T47D (cell line): ENCODE measurements around the gene EXT2.

Source experiments
- DNase-seq, 2 experiments: peaks; one replicate each; pipeline versions ENCODE4 v3.0.0 to v3.0.0-alpha.2; 2011 to 2012; ENCODE audit warnings: low read depth in 1 of 2, low spot score in 1 of 2
- JUND ChIP-seq: IDR thresholded peaks from 2 replicates; pipeline ENCODE4 v1.6.1; 2012; ENCODE audit warnings: low read depth
- in situ Hi-C: cut with HindIII; loops from 2 replicates; pipeline ENCODE4 v1.10.0; 2016; ENCODE audit warnings: low sequenced_read_pairs, low pct_unique_long_range_greater_than_20kb

The EXT2 gene

GRCh38 chr11:44167046-44167445 lies 71.6 kb downstream of the EXT2 start:
- no peak for DNase-seq
- TF ChIP-seq JUND = no peak
- in situ Hi-C loops = no loop called here

GRCh38 chr11:44171518-44171917 lies 76.0 kb downstream of the EXT2 start:
- in situ Hi-C loops = no loop called here
- TF ChIP-seq JUND = no peak
- DNase-seq = no peak

GRCh38 chr11:44172966-44173365 lies 77.5 kb downstream of the EXT2 start:
- TF ChIP-seq JUND = no peak
- in situ Hi-C loops = no loop called here

GRCh38 chr11:44174842-44175241 lies 79.4 kb downstream of the EXT2 start:
- in situ Hi-C loops = no loop called here
- no peak for TF ChIP-seq JUND
- no peak for DNase-seq

More at GRCh38 chr11:44172966-44173365, 77.5 kb downstream of the EXT2 start:
- no peak for DNase-seq

- in situ Hi-C loops = no loop called here
- DNase-seq = no peak
These were observed 81.2 kb downstream of the EXT2 start for GRCh38 chr11:44176546-44177213.

GRCh38 chr11:44177905-44178304 lies 82.4 kb downstream of the EXT2 start:
- DNase-seq = no peak
- in situ Hi-C loops = no loop called here
- no peak for TF ChIP-seq JUND

More at GRCh38 chr11:44176546-44177213, 81.2 kb downstream of the EXT2 start:
- TF ChIP-seq JUND = no peak

- in situ Hi-C loops = no loop called here
- no peak for DNase-seq
These were observed 82.9 kb downstream of the EXT2 start for GRCh38 chr11:44178381-44178780.

GRCh38 chr11:44179173-44179572 lies 83.7 kb downstream of the EXT2 start:
- DNase-seq = no peak
- no peak for TF ChIP-seq JUND
- in situ Hi-C loops = no loop called here

More at GRCh38 chr11:44178381-44178780, 82.9 kb downstream of the EXT2 start:
- TF ChIP-seq JUND = no peak

- no peak for TF ChIP-seq JUND
- DNase-seq = no peak
- in situ Hi-C loops = no loop called here
These were observed 84.6 kb downstream of the EXT2 start for GRCh38 chr11:44180107-44180506.

- TF ChIP-seq JUND = no peak
- DNase-seq = no peak
- in situ Hi-C loops = no loop called here
These were observed 90.0 kb downstream of the EXT2 start for GRCh38 chr11:44185522-44185921.

- DNase-seq = no peak
- in situ Hi-C loops = no loop called here
- no peak for TF ChIP-seq JUND
These were observed 90.9 kb downstream of the EXT2 start for GRCh38 chr11:44186321-44186930.

GRCh38 chr11:44188643-44189042 lies 93.2 kb downstream of the EXT2 start:
- TF ChIP-seq JUND = no peak
- no peak for DNase-seq
- in situ Hi-C loops = no loop called here

- in situ Hi-C loops = no loop called here
- TF ChIP-seq JUND = no peak
- DNase-seq = no peak
These were observed 94.8 kb downstream of the EXT2 start for GRCh38 chr11:44189986-44190882.
